ENCODE results near the gene UBE2O.
A peak's percentile ranks its signal among the peaks of the same experiment; 100 is the strongest.

Gene UBE2O

DNA sequence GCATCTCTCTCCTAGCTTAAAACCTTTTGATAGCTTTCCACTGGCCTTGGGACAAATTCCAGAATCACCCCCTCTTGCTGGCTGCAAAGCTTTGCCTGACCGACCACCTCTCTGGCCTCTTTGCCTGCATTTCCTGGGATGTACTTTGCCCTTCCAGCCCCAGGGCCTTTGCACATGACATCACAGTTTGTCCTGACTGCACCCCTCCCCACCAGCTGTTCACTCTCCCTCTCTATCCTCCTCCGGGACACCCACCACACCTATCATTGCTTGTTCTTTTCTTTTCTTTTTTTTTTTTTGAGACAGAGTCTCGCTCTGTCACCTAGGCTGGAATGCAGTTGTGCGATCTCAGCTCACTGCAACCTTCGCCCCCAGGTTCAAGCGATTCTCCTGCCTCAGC, 22.4 kb upstream of the UBE2O start:
- Mint-ChIP-seq H3K4me3 (no peak overlapping the region), H3K27ac (peak overlapping the region; percentile 8), H3K9me3 (no peaks in the 10 kb centered on the region), H3K4me1 (peaks cover 18% of the 10 kb centered on the region), H3K36me3 (peaks cover 91% of the 10 kb centered on the region)
- ATAC-seq (no peak), DNase-seq (ENCODE audit: low spot score in 2 of 2) (no peak)

DNA sequence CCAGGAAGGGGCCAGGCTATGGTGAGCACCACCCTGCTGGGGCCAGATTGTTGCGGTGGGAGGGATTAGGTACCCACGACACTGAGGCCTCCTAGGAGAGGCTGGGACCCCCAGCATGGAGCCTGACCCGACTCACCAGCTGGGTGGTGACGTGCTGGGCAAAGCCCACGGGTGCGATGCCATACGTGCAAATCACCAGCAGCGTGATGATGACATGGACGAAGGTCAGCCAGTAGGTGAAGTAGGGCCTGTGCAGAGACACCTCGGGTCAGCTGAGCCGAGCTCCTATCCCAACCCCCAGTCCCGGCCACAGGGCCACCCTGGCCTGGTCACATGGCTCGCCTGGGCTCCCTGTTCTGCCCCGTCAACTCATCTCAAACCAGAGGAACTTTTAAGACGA, 21.9 kb upstream of the UBE2O start:
- Mint-ChIP-seq H3K36me3 (peaks cover 87% of the 10 kb centered on the region), H3K27ac (peak overlapping the region; percentile 8), H3K9me3 (no peaks in the 10 kb centered on the region), H3K4me3 (no peak overlapping the region), H3K4me1 (peaks cover 18% of the 10 kb centered on the region)
- no peak for DNase-seq (ENCODE audit: low spot score in 2 of 2)
- ATAC-seq = no peak

DNA sequence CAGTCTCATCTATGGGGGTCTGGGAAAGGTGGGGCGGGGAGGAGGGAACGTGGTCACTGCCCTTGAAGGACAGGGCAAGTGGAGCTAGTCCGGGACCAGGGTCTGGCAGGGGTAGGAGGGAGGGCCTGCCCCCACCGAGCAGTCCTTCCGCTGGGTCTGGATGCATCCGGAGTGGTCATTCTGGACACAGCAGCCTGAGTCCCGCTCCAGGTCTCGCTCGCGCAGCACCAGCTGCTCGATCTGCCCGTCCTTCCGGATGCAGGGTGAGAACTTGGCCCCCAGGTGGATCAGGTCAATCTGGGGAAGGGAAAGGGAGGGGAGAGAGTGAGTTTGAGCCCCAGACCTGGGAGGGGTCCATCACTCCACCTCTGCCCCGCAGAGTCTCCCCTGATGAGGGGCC, 21.3 kb upstream of the UBE2O start:
- DNase-seq (ENCODE audit: low spot score in 2 of 2) = no peak
- H3K9me3 Mint-ChIP-seq = no peaks in the 10 kb centered on the region
- peaks cover 81% of the 10 kb centered on the region for H3K36me3 Mint-ChIP-seq
- no peak overlapping the region for H3K4me3 Mint-ChIP-seq
- H3K4me1 Mint-ChIP-seq = peaks cover 18% of the 10 kb centered on the region
- H3K27ac Mint-ChIP-seq = no peak overlapping the region
- no peak for ATAC-seq

DNA sequence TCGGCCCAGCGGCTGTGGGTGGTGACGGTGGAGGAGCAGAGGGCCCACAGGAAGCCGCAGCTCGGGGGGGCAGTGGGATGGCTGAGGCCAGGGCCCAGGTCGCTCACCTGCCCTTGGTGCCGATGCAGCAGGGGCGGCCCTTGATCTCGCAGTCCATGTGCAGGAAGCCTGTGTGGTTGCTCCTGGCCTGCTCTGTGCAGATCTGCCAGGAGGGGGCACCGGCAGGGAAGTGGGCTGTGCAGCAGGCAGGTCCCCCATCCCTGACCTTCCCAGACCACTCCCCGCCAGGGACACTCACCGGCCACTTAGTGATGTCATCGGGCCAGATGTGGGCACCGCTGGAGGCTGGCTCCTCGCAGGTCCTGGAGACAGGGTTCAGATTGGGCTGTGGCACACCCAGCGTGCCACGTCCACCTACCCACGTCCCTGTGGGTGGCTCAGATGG, 20.6 kb upstream of the UBE2O start:
- DNase-seq (ENCODE audit: low spot score in 2 of 2) (no peak), ATAC-seq (peak; percentile 17)
- no peak overlapping the region for H3K4me3 Mint-ChIP-seq

DNA sequence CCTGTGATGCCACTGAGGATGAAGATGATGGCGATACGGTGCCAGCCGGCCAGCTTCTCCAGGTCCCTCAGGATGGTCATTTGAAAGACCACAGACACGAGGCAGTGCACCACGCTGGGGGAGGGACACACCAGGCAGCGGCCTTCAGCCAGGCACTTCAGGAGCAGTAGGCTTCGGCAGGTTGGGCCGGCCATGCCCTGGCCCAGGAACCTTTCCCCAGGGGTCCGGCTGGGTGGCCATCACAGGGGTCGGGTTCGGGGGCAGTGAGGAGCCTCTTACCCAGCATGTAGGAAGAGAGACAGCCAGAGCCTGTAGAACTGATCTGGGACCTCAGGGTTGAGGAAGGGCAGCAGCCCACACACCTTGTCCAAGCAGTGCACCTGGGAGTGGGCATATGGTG, 19.8 kb upstream of the UBE2O start:
- Mint-ChIP-seq H3K4me3 (no peak overlapping the region), H3K9me3 (no peaks in the 10 kb centered on the region), H3K4me1 (peaks cover 11% of the 10 kb centered on the region), H3K36me3 (peaks cover 70% of the 10 kb centered on the region), H3K27ac (peak overlapping the region; percentile 80)
- ATAC-seq = no peak
- no peak for DNase-seq (ENCODE audit: low spot score in 2 of 2)

More for the DNA sequence above, 20.6 kb upstream of the UBE2O start:
- H3K9me3 Mint-ChIP-seq = no peaks in the 10 kb centered on the region
- peak overlapping the region; percentile 80 for H3K27ac Mint-ChIP-seq
- H3K4me1 Mint-ChIP-seq = peaks cover 18% of the 10 kb centered on the region
- H3K36me3 Mint-ChIP-seq = peaks cover 74% of the 10 kb centered on the region

DNA sequence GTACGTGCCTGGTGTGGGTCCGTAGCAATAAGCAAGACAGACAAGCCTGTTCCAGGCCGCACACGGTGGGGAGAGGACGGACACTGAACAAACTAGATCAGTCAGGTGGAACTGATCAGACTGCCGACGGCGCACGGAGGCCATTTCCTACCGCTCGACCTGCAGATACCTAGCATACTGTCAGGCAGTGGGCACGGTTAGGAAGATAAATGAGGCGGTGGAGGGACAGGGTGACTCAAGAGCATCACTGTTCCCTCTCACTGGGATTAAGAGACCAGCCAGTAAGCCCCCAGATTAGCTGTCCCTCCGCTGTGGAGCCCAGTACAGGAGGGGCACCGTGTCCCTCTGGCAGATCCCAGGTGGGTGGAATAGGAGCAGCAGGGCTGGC, 19.3 kb upstream of the UBE2O start:
- Mint-ChIP-seq H3K36me3 (peaks cover 67% of the 10 kb centered on the region), H3K4me1 (peaks cover 11% of the 10 kb centered on the region), H3K4me3 (no peak overlapping the region), H3K27ac (no peak overlapping the region), H3K9me3 (no peaks in the 10 kb centered on the region)
- ATAC-seq (no peak), DNase-seq (ENCODE audit: low spot score in 2 of 2) (no peak)

DNA sequence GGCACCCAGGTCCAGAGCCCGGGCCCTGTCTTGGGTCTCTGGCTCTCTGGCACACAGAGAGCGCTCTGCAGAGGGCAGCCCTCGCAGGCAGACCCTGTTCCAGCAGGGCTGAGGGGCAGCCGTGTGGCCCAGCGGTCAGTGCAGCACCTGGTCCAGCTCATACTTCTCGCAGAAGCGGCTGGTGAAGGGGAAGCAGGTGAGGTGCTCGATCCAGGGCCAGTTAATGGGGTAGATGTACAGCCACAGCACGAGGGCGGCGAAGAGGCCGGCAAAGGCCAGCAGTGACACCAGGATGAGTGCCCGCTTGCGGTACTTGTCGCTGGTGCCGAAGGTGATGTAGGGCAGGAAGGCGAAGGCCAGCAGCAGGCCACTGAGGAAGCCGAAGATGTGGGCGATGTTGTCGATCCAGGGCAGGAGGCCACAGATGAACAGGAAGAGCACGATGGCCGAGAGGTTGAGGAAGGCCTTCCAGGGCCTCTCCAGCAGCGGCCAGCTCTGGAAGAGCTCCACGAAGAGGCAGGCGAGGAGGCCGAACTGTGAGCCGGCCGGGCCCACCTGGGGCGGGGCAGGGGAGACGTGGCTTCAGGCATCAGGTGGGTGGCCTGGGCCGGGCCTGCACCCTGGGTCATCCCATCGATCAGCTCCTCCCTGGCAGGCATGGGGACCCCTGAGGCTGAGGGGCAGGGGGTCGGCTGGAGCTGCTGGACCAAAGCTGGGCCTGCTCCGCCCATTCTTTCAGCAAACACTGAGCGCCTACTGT, 18.7 kb upstream of the UBE2O start:
- Mint-ChIP-seq H3K27ac (peak overlapping the region; percentile 63), H3K4me1 (peaks cover 11% of the 10 kb centered on the region), H3K36me3 (peaks cover 63% of the 10 kb centered on the region), H3K4me3 (no peak overlapping the region), H3K9me3 (no peaks in the 10 kb centered on the region)
- DNase-seq (ENCODE audit: low spot score in 2 of 2) = no peak
- no peak for ATAC-seq

DNA sequence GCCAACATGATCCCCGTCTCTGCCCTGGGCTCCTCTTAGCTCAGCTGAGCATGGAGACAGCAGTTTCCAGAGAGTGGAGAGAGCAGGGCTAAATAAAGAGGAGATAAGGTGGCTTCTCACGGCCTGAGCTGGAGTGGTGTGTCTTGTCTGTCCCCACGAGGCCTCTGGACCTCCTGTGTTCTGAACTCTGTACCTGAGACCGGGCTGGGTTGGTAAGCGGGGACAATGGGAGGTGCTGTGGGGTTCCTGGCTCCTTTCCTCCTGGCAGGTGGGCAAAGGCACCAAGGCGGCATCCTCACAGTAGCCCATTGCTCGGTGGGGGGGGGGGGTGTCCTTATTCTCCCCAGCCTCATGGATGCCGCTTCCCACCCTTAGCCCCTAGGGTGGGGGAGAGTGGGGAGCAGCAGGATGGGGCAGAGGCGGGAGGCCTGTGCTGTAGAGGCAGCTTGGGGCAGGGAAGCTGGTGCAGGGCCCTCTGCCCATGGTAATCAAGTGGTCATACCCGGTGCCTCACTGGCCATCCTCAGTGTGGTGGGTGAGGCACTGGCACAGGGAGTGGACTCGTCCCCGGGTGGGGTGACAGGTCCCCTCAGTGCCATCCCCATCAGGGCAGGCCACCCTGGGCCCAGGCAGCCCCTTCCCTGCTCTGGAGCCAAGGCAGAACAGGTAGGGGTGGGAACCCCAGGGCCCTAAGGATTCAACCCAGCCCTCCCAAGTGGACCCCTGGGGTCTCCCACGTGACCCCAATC, 17.2 kb upstream of the UBE2O start:
- H3K4me1 Mint-ChIP-seq = peaks cover 19% of the 10 kb centered on the region
- H3K27ac Mint-ChIP-seq = peak overlapping the region; percentile 58
- H3K36me3 Mint-ChIP-seq = peaks cover 58% of the 10 kb centered on the region
- ATAC-seq (no peak), DNase-seq (ENCODE audit: low spot score in 2 of 2) (no peak)
- no peaks in the 10 kb centered on the region for H3K9me3 Mint-ChIP-seq
- no peak overlapping the region for H3K4me3 Mint-ChIP-seq

DNA sequence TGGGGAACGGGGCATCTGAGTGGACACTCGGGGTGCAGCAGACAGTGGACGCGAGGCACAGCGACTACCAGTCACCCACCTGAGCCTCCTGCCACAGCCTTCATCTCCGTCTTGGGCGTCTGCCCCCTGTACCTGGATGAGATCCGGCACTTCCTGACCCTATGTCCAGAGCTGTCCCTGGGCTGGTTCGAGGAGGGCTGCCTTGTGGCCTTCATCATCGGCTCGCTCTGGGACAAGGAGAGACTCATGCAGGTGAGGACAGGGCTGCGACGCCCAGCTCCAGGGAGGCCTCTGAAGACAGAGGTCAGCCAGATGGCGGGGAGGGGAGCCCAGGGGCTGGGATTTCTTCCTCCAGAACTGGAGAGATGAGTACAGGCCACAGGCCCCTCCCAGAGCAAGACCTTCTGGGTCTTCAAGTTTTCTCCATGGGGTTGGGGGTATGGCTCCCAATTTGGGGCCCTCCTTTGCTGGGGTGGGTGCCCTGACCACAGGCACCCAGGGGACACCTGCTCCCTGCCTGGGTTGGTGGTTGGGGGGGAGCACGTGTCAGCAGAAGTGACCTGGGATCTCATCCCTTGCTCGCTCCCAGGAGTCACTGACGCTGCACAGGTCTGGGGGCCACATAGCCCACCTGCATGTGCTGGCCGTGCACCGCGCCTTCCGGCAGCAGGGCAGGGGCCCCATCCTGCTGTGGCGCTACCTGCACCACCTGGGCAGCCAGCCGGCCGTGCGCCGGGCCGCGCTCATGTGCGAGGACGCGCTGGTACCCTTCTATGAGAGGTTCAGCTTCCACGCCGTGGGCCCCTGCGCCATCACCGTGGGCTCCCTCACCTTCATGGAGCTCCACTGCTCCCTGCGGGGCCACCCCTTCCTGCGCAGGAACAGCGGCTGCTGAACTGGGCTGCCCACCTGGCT, 16.4 kb upstream of the UBE2O start:
- no peak for DNase-seq (ENCODE audit: low spot score in 2 of 2)
- Mint-ChIP-seq H3K4me1 (peaks cover 19% of the 10 kb centered on the region), H3K4me3 (no peak overlapping the region), H3K9me3 (no peaks in the 10 kb centered on the region), H3K36me3 (peaks cover 54% of the 10 kb centered on the region), H3K27ac (peak overlapping the region; percentile 32)
- ATAC-seq = no peak

DNA sequence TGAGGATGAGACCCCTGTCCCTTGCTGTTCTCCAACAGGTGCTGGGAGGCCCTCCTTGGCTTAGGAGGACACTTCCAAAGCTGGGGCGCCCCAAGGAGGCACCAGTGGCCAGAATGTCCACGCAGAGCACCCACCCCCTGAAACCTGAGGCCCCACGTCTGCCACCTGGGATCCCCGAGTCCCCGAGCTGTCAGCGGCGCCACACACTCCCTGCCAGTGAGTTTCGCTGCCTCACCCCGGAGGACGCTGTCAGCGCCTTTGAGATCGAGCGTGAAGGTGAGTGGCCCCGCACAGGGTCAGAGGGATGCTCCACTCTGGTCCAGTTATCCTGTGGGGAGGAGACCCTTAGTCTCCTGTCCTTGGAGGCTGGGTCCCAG, 15.7 kb upstream of the UBE2O start:
- ATAC-seq (no peak), DNase-seq (ENCODE audit: low spot score in 2 of 2) (no peak)
- Mint-ChIP-seq H3K9me3 (no peaks in the 10 kb centered on the region), H3K27ac (peak overlapping the region; percentile 32), H3K4me3 (no peak overlapping the region), H3K36me3 (peaks cover 47% of the 10 kb centered on the region), H3K4me1 (peaks cover 19% of the 10 kb centered on the region)

DNA sequence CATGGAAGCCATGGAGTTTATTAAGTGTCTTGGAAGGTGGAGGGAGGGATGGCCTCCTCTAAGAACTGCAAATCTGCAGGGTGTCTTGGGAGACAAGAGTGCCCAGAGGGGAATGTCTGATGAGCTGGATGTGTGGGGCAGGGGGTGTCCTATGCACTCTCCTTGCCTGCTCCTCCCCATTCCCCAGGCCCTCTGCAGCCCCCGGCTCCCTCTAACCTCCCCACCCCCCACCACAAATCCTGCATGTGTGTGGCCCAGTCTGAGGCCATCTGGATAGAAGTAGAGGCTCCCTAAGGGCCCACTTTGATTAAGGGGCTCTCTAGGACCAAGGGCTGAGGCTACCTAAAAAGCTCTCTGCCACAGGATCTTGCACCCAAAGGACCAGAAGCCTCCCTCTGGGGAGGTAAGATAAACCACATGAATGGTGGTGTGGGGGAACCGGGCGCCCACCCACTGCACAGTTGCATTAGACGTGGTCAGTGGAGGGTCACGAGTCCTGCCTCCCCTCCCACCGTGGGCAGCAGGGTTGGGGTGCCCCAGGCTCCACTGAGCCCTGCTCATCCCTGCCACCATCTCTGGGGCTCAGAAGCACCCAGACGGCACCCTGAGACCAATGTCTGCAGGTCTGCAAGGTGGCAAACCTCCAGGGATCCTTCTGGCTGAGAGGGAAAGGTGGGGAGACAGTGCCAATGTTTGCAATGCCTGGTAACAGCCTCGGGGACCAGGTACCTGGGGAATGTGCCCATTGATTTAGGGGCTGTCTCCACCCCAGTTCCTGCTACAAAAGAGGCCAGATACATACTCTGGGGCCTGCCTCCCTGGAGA, 15.1 kb upstream of the UBE2O start:
- ATAC-seq (no peak), DNase-seq (ENCODE audit: low spot score in 2 of 2) (no peak)
- Mint-ChIP-seq H3K36me3 (peaks cover 41% of the 10 kb centered on the region), H3K9me3 (no peaks in the 10 kb centered on the region), H3K4me1 (peaks cover 16% of the 10 kb centered on the region), H3K27ac (peak overlapping the region; percentile 32), H3K4me3 (no peak overlapping the region)

DNA sequence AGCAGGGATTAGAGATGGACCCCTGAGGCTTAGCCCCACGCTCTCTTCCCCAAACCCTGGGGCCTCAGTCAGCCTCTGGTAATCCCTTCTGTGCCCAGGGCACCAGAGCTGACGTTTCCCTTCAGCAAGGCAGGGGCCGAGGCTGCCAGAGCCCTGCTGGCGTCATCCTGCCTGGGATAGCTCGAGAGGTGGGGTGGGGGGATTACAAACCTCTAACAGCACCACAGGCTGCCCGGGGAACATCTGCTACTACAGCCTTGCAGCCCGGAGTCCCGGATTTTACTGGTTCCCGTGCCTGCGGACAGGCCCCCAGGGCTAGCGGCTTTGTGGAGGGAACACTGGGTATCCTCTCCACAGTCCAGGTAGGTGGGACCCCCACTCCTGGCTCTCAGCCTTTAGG, 14.4 kb upstream of the UBE2O start, which contains the start of gene AANAT:
TSS of gene AANAT (plus strand) at position 238 of the 400 bp plus-strand sequence. CDS start 1,144 bp downstream, outside the sequence.
- Mint-ChIP-seq H3K9me3 (no peaks in the 10 kb centered on the region), H3K4me3 (no peak within 1 kb of the TSS), H3K36me3 (peaks cover 35% of the 10 kb centered on the region), H3K27ac (peak within 1 kb of the TSS; percentile 32), H3K4me1 (peaks cover 13% of the 10 kb centered on the region)
- DNase-seq (ENCODE audit: low spot score in 2 of 2) = no peak
- ATAC-seq = no peak

DNA sequence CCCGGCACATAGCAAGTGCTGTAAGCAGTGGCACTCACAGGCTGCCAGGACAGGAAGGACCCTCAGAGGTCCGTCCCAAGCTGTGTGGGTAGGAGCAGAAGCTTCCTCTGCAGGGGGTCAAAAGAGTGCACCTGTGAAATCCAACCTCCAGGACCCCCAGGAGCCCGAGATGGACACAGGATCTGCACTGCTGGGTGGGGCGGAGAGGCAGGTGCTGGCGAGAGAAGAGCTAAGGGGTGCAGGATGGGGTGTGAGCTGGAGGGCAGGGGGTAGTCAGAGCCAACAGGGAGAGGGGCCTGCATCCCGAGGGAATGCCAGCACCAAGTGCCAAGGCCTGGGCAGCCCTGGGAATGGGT, 13.8 kb upstream of the UBE2O start:
- peaks cover 13% of the 10 kb centered on the region for H3K4me1 Mint-ChIP-seq
- H3K4me3 Mint-ChIP-seq = no peak overlapping the region
- ATAC-seq = no peak
- H3K9me3 Mint-ChIP-seq = no peaks in the 10 kb centered on the region
- H3K27ac Mint-ChIP-seq = no peak overlapping the region
- DNase-seq (ENCODE audit: low spot score in 2 of 2) = no peak
- peaks cover 33% of the 10 kb centered on the region for H3K36me3 Mint-ChIP-seq

DNA sequence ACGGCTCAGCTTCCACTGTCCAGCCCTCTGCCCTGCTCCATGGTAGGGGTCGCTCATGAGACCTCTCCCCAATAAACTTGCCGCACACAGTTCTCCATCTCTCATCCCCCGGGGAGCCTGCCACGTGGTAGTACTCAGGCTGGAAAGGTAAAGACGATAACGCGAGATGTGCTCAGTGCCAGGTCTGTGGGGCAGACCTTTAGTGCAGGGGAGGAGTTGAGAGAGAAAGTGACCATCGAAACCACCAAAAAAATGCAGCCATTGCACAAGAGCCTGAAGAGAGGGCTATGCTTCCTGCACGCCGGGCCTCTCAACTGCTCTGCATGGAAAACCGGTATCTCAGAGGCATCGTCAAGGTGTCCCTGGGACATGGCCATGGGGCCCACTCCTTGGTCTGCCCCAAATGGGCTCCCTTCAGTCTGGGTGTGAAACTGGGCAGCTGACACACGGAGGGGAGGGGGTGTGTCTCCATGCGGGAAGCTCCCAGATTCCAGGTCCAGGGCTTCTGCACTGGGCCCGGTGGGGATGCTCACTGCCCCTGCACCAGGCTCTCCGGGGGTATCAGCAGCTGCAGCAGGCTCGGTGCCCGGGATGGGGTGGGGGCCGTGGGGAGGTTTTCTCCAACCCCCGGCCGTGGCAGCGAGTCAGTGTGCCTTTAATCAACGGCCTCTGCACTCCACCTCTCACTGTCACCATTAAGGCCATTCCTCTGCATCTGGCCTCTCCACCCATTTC, 9.8 kb upstream of the UBE2O start:
- no peaks in the 10 kb centered on the region for H3K9me3 Mint-ChIP-seq
- no peak for DNase-seq (ENCODE audit: low spot score in 2 of 2)
- peaks cover 8% of the 10 kb centered on the region for H3K4me1 Mint-ChIP-seq
- no peak overlapping the region for H3K27ac Mint-ChIP-seq
- H3K4me3 Mint-ChIP-seq = no peak overlapping the region
- H3K36me3 Mint-ChIP-seq = peaks cover 14% of the 10 kb centered on the region
- no peak for ATAC-seq
